H1 (cell line): ENCODE results near the gene FCER1A.

Experiments
- BRCA1 ChIP-seq: IDR thresholded peaks from 2 replicates; pipeline ENCODE4 v1.6.1; 2012; ENCODE audit warnings: low read depth, low read length, improper control_type of control experiment
- CHD1 ChIP-seq: IDR thresholded peaks from 2 replicates; pipeline ENCODE4 v1.6.1; 2012; ENCODE audit warnings: low read depth, low read length, improper control_type of control experiment
- CTCF ChIP-seq, 3 experiments: IDR thresholded peaks; 1 replicate in 2 of 3; 2 replicates in 1 of 3; pipeline versions ENCODE4 v1.5.1 to v1.6.1; 2011; ENCODE audit warnings: low read length in 3 of 3, mild to moderate bottlenecking in 3 of 3, inconsistent platforms in 2 of 3, low read depth in 1 of 3, moderate library complexity in 1 of 3; ENCODE audit not compliant: insufficient read depth in 1 of 3; ENCODE audit errors: control extremely low read depth in 1 of 3
- EP300 ChIP-seq, 2 experiments: IDR thresholded peaks; 1 replicate in 1 of 2; 2 replicates in 1 of 2; pipeline ENCODE4 v1.6.1; 2011 to 2012; ENCODE audit warnings: low read depth in 2 of 2, low read length in 2 of 2, mild to moderate bottlenecking in 2 of 2, borderline replicate concordance in 1 of 2, inconsistent platforms in 1 of 2, moderate library complexity in 1 of 2
- MAFK ChIP-seq: IDR thresholded peaks from 2 replicates; pipeline ENCODE4 v1.6.1; 2012; ENCODE audit warnings: low read depth, mild to moderate bottlenecking, improper control_type of control experiment, low read length
- RAD21 ChIP-seq, 2 experiments: IDR thresholded peaks in 1 of 2; conservative IDR thresholded peaks in 1 of 2; 2 replicates each; pipeline ENCODE4 v1.6.1; 2011; ENCODE audit warnings: low read depth in 2 of 2, low read length in 2 of 2, improper control_type of control experiment in 1 of 2, inconsistent platforms in 1 of 2, mild to moderate bottlenecking in 1 of 2, moderate library complexity in 1 of 2
- RNF2 ChIP-seq: fragments of 200-900, 300-1000 bp; sonication (generic); IDR thresholded peaks from 2 replicates; pipeline ENCODE4 v1.7.1; 2016; ENCODE audit warnings: borderline replicate concordance, low read depth, mild to moderate bottlenecking, antibody characterized with exemption, low read length; ENCODE audit not compliant: poor library complexity, severe bottlenecking; ENCODE audit errors: missing control alignments
- ZNF274 ChIP-seq: IDR thresholded peaks from 2 replicates; pipeline ENCODE4 v1.7.0; 2012; ENCODE audit warnings: low read length, borderline replicate concordance; ENCODE audit errors: extremely low read depth

- TF ChIP-seq BRCA1 (no peak), ZNF274 (no peak), MAFK (no peak), RAD21 (IDR thresholded peaks at IDR 0.05 in 1 of 2, conservative IDR thresholded peaks at IDR 0.05 in 1 of 2; ENCODE audit: low read depth in 2 of 2, low read length in 2 of 2) (no peak), RNF2 (no peak), CHD1 (no peak), CTCF (IDR thresholded peaks at IDR 0.05; ENCODE audit: control extremely low read depth in 1 of 3, insufficient read depth in 1 of 3, low read depth in 1 of 3, low read length in 3 of 3) (no peak), EP300 (IDR thresholded peaks at IDR 0.05; ENCODE audit: borderline replicate concordance in 1 of 2, low read depth in 2 of 2, low read length in 2 of 2) (no peak)
Observed at GRCh38 chr1:159261311-159261710, 40.8 kb upstream of the FCER1A start.
